Neural progenitor cell (in vitro differentiated cells): ENCODE measurements around the gene LRP2.

Experiments used
- CTCF ChIP-seq: fragments of 200-600 bp; sonication (generic); IDR thresholded peaks from 2 replicates; pipeline ENCODE4 v1.5.1; 2017; ENCODE audit warnings: antibody characterized with exemption, mild to moderate bottlenecking
- EZH2 ChIP-seq: fragments of 200-600 bp; sonication (generic); IDR thresholded peaks from 2 replicates; pipeline ENCODE4 v1.6.1; 2017; ENCODE audit warnings: antibody characterized with exemption, mild to moderate bottlenecking, moderate library complexity

- TF ChIP-seq CTCF = no peak
- no peak for TF ChIP-seq EZH2
Measured at GRCh38 chr2:169129703-169130243, 232.6 kb downstream of the LRP2 start.
